ENCODE measurements around the gene SDSL. TPM values are rescaled to one million over a fixed set of nuclear protein-coding genes. Genes with fewer than 3 reads are reported as not detected.

Gene SDSL, protein sequence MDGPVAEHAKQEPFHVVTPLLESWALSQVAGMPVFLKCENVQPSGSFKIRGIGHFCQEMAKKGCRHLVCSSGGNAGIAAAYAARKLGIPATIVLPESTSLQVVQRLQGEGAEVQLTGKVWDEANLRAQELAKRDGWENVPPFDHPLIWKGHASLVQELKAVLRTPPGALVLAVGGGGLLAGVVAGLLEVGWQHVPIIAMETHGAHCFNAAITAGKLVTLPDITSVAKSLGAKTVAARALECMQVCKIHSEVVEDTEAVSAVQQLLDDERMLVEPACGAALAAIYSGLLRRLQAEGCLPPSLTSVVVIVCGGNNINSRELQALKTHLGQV
- 5.1 TPM for total RNA-seq

GRCh38 chr12:113422030-113422885 lies at the start of gene SDSL:
SDSL (plus strand) TSS chr12:113422380; CDS start chr12:113427983, 5,603 bp downstream.

DNA sequence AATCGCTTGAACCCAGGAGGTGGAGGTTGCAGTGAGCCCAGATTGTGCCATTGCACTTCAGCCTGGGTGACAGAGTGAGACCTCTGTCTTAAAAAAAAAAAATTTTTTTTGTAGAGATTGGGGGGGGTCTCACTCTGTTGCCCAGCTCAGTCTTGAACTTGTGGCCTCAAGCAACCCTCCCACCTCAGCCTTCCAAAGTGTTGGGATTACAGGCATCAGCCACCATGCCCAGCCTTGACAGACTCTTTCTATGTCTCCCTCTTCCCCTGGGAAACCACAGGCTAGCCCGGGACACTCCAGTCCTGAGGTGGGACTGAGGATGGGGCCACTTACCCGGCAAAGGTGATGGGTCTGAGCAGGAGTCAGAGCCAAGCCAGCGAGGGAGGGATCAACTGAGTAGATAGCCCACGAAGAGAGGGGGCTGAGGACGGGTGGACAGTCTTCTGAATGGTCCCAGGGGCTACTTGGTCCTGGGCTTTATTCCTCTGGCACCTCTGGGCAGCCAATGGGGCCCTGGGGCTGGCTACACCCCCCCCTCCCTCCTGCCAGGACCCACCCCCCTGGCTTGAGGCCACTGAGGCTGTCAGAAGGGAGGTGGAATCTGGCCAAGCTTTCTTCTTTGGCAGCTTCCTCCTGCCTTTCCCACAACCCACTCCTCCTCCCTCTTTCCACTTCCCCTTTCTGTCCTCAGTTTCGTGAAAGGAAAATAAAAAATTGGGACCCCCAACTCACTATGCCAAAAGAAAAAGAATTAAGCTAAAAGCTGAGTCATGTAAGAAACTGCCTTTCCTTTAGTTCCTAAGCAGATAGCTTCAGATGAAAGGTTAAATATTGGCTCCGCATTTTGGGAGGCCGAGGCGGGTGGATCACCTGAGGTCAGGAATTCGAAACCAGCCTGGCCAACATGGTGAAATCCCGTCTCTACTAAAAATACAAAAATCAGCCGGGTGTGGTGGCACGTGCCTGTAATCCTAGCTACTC lies 18.5 kb upstream of the SDSL start, which contains the start of gene SDS:
Gene SDS (minus strand): TSS at position 453 of the 981 bp plus-strand sequence. CDS start 4,179 bp downstream, outside the sequence.

GRCh38 chr12:113471619-113472171 lies 49.5 kb downstream of the SDSL start, which contains the start of gene LHX5:
LHX5 (minus strand) TSS chr12:113471871; CDS start chr12:113471498, 373 bp downstream.

Other genes with a start within 250 kb of the SDSL start
- gene DDX54, start 236.9 kb upstream of the SDSL start, total RNA-seq: 20.5 TPM
- gene RITA1, start 236.7 kb upstream of the SDSL start, total RNA-seq: 20.8 TPM
- 9.7 TPM for gene TPCN1, start 200.9 kb upstream of the SDSL start, total RNA-seq
- gene SLC8B1, start 87.3 kb upstream of the SDSL start, total RNA-seq: 4.6 TPM
- 19.4 TPM for gene PLBD2, start 63.8 kb upstream of the SDSL start, total RNA-seq
- 0.69 TPM for gene SDS, start 18.5 kb upstream of the SDSL start, total RNA-seq
- 4.8 TPM for gene LHX5, start 49.5 kb downstream of the SDSL start, total RNA-seq

Measured in diencephalon (tissue), 1 donor.